ENCODE measurements around the gene CDK4. TPM values are rescaled to one million over a fixed set of nuclear protein-coding genes. Genes with fewer than 3 reads are reported as not detected.

The CDK4 gene
- total RNA-seq, 4 donors from 2014 or later = 79.1 to 156 (median 99.0) TPM

DNA sequence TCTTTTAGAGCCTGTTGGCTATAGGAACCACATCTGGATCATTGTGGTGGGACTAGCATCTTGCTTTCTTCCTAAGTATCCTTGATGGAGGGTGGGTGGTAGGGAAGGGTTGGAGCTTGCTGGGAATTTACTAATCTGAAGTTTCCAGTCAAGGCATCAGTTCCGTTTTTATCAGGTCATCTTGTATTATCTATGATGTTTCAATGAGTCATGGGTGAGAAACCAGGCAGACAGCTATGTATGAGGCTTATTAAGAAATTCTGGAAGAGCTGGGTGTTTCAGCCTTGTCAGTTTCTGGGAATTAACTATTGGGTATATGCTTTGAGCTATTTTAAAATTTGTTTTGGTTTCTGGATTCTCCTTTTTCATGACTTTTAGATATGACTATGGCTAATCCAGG, 41.8 kb upstream of the CDK4 start:
- 48 to 61% methylated on average over 1 of the region's 1 CpG for WGBS, 2 donors
- Histone ChIP-seq H3K4me1 (no peaks in the 10 kb centered on the region), H3K9me3 (no peaks in the 10 kb centered on the region), H3K27me3 (no peaks in the 10 kb centered on the region), H3K27ac (no peak overlapping the region), H3K4me3 (no peak overlapping the region), H3K36me3 (peaks cover 2 to 92% (median 23%) of the 10 kb centered on the region in 3 donors)
- no peak for DNase-seq (ENCODE audit: low spot score in 2 of 2)
- TF ChIP-seq, protein P1, sequence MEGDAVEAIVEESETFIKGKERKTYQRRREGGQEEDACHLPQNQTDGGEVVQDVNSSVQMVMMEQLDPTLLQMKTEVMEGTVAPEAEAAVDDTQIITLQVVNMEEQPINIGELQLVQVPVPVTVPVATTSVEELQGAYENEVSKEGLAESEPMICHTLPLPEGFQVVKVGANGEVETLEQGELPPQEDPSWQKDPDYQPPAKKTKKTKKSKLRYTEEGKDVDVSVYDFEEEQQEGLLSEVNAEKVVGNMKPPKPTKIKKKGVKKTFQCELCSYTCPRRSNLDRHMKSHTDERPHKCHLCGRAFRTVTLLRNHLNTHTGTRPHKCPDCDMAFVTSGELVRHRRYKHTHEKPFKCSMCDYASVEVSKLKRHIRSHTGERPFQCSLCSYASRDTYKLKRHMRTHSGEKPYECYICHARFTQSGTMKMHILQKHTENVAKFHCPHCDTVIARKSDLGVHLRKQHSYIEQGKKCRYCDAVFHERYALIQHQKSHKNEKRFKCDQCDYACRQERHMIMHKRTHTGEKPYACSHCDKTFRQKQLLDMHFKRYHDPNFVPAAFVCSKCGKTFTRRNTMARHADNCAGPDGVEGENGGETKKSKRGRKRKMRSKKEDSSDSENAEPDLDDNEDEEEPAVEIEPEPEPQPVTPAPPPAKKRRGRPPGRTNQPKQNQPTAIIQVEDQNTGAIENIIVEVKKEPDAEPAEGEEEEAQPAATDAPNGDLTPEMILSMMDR (IDR thresholded peaks at IDR 0.05) = no peak
- TF ChIP-seq POLR2A (IDR thresholded peaks at IDR 0.05) = no peak
- no peak for TF ChIP-seq EP300 (IDR thresholded peaks at IDR 0.05)

DNA sequence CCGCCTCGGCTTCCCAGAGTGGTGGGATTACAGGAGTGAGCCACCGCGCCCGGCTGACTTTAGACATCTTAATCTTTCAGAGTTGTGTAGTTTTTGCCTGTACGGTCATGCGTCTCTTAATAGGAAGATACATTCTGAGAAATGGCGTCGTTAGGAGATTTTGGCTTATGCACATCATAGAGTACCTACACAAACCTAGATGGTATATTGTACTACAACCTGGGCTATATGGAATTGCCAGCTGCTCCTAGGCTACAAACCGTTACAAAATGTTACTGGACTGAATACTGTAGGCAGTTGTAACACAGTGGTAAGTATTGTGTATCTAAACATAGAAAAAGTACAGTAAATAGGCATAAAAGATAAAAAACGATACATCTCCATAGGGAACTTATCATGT, 31.8 kb upstream of the CDK4 start:
- 92 to 94% methylated on average over 11 of the region's 11 CpGs for WGBS, 2 donors
- Histone ChIP-seq H3K4me1 (peaks cover 0 to 26% (median 6%) of the 10 kb centered on the region in 4 donors), H3K27me3 (no peaks in the 10 kb centered on the region), H3K36me3 (peaks cover 0 to 65% (median 3%) of the 10 kb centered on the region in 3 donors), H3K27ac (no peak overlapping the region), H3K9me3 (no peaks in the 10 kb centered on the region), H3K4me3 (peak overlapping the region in 1 of 4 donors; percentile 73)
- TF ChIP-seq, protein P1 (IDR thresholded peaks at IDR 0.05) = no peak
- no peak for TF ChIP-seq POLR2A (IDR thresholded peaks at IDR 0.05)
- DNase-seq (ENCODE audit: low spot score in 2 of 2) = no peak

DNA sequence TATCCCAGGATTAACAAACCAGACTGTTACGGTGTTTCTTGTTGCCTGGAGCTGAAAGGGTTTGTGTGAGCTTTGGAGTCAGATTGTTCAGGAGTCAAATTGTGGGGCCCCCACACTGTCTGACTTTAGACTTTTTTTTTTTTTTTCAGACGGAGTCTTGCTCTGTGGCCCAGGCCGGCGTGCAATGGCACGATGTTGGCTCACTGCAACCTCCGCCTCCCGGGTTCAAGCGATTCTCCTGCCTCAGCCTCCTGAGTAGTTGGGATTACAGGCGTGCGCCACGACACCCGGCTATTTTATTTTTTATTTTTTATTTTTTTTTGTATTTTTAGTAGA, 31.3 kb upstream of the CDK4 start:
- no peak for DNase-seq (ENCODE audit: low spot score in 2 of 2)
- H3K27ac ChIP-seq = peak overlapping the region in 1 of 4 donors; percentile 81
- no peaks in the 10 kb centered on the region for H3K9me3 ChIP-seq
- WGBS, 2 donors = 81 to 83% methylated on average over 12 of the region's 12 CpGs
- H3K4me3 ChIP-seq = peak overlapping the region; percentile 73 to 96 (median 82)
- no peaks in the 10 kb centered on the region for H3K27me3 ChIP-seq
- peaks cover 0 to 26% (median 6%) of the 10 kb centered on the region in 4 donors for H3K4me1 ChIP-seq
- no peak for TF ChIP-seq POLR2A (IDR thresholded peaks at IDR 0.05)
- no peak for TF ChIP-seq EP300 (IDR thresholded peaks at IDR 0.05)
- TF ChIP-seq, protein P1 (IDR thresholded peaks at IDR 0.05) = no peak
- peaks cover 0 to 63% (median 3%) of the 10 kb centered on the region in 3 donors for H3K36me3 ChIP-seq

DNA sequence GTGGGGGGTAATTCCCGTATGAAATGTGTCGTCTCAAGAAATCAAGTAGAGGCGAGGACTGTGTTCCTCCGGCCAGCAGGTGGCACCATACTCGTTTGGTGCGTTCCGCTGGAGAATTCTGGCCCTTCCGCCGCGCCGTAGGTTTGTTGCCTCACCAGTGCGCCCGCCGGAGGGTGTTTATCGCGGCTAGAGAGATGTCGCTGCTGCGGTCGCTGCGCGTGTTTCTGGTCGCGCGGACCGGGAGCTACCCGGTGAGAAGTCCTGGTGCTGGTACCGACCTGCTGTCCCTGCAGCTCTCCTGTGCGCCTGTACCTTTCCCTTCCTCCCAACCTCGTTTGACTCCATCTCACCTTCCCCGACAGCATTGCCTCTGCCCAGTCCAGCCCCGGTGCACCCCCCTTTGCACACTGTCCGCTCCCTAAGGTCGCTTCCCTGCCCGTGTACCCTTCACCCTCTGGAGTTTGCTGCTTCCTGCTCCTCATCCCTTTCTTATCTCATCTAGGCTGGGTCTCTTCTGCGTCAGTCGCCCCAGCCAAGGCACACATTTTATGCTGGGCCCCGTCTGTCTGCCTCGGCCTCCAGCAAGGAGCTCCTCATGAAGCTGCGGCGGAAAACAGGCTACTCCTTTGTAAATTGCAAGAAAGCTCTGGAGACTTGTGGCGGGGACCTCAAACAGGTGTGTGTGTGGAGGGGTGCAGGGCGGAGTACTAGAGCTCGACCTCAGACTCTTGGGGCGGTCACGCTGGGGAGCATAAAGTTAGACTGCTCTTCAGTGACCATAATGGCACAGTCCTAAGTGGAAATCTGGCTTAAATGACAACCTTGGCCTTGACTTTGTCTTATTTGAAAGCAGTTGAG, 30.7 kb upstream of the CDK4 start, which contains the start of gene TSFM:
TSFM (plus strand) TSS at position 180 of the 858 bp plus-strand sequence; CDS start at position 195, 15 bp downstream.
- Histone ChIP-seq H3K36me3 (peaks cover 0 to 57% (median 3%) of the 10 kb centered on the region in 3 donors), H3K27ac (peak within 1 kb of the TSS; percentile 11 to 81 (median 78)), H3K4me1 (peaks cover 0 to 26% (median 6%) of the 10 kb centered on the region in 4 donors), H3K4me3 (peak within 1 kb of the TSS; percentile 73 to 96 (median 82)), H3K27me3 (no peaks in the 10 kb centered on the region), H3K9me3 (no peaks in the 10 kb centered on the region)
- 1 to 2% methylated on average over 45 of the region's 45 CpGs for WGBS, 2 donors
- DNase-seq (ENCODE audit: low spot score in 2 of 2) = peak; percentile 95 to 99
- TF ChIP-seq, protein P1 (IDR thresholded peaks at IDR 0.05) = peak; percentile 85 to 98 (median 94)
- peak; percentile 11 to 55 for TF ChIP-seq POLR2A (IDR thresholded peaks at IDR 0.05)
- TF ChIP-seq EP300 (IDR thresholded peaks at IDR 0.05) = peak; percentile 80 to 98

DNA sequence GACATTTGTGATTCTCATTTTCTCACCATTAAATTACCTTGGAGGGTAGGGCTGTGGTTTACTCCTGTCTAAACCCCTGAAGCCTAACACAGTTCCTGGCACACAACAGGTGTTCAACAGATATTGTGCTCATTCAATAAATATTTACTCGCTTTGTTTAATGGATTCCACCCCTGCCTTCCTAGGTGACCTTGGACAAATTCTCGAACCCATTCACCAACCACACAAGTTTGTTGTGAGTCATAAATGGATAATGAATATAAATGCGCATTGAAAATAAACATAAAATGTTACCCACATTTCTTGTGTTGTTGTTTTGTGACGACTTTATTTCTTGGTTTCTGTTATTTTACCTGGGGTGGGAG, 30.1 kb upstream of the CDK4 start:
- TF ChIP-seq EP300 (IDR thresholded peaks at IDR 0.05) (no peak), POLR2A (IDR thresholded peaks at IDR 0.05) (no peak)
- TF ChIP-seq, protein P1 (IDR thresholded peaks at IDR 0.05) = no peak
- Histone ChIP-seq H3K9me3 (no peaks in the 10 kb centered on the region), H3K4me1 (peaks cover 0 to 26% (median 6%) of the 10 kb centered on the region in 4 donors), H3K36me3 (peaks cover 0 to 55% (median 3%) of the 10 kb centered on the region in 3 donors), H3K4me3 (peak overlapping the region; percentile 73 to 96 (median 82)), H3K27me3 (no peaks in the 10 kb centered on the region), H3K27ac (peak overlapping the region in 1 of 4 donors; percentile 81)
- WGBS, 2 donors = 24% methylated on average over 4 of the region's 4 CpGs
- no peak for DNase-seq (ENCODE audit: low spot score in 2 of 2)

Data from tibial nerve (tissue), 4 donors.